ENCODE measurements around the gene TSKS.

The TSKS gene

DNA sequence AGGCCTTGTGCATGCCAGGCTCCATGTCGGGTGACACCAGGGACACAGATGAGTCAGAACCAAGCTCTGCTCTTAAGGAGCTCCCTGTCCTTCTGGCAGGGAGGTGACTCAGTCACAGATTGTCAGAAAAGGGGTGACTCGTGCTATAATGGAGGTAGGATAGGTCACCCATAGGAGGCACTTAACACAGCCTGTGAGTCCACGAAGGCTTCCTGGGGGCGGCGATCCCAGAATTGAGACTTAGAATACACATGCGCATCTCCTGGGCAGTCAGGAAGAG is 30.4 kb upstream of the TSKS start:
- DNase-seq: no peak

DNA sequence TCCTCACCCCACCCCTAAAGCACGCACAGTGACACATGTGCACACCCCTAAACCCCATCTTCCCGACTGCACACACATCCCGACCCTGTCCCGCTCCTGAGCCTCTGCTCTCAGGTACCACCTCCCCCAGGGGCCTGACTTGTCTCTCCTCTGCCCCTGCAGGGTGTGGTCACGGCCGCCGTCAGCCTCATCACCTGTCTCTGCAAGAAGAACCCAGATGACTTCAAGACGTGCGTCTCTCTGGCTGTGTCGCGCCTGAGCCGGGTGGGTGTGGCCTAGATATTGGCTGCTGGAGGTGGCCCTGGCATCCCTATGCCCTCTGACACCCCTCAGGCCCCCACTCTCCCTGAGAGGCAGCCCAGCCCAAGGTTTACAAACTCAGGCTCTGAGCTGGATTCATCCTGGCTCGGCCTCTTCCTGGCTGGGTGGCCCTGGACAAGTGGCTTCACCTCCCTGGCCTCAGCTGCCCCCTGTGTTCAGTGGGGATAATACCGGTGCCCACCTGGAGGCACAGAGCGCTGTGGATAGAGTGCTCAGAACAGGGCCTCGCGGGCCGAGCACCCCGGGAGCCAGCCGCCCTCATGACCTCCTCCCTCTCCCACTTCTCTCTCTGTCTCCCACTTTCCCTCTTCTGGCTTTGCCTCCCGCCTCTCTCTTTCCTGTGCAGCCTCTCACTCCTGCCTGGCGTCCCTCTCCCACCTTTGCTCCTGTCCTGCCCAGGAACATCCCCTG is 29.9 kb upstream of the TSKS start:
- DNase-seq: no peak

DNA sequence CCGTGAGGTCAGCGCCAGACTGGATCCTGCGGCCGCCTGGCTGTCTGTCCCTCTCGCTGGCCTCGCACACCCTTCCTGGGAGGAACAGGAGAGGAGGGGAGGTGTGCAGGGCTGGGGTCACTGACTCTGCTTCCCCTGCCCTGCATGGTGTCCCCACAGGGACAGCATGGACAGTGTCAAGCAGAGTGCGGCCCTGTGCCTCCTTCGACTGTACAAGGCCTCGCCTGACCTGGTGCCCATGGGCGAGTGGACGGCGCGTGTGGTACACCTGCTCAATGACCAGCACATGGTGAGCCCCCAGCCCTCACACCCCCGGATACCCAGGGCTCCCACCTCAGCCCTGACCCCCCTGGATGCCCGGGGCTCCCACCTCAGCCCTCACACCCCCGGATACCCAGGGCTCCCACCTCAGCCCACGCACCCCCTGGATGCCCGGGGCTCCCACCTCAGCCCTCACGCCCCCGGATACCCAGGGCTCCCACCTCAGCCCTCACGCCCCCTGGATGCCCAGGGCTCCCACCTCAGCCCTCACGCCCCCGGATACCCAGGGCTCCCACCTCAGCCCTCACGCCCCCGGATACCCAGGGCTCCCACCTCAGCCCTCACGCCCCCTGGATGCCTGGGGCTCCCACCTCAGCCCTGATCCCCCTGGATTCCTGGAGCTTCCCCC is 28.8 kb upstream of the TSKS start:
- no peak for DNase-seq

DNA sequence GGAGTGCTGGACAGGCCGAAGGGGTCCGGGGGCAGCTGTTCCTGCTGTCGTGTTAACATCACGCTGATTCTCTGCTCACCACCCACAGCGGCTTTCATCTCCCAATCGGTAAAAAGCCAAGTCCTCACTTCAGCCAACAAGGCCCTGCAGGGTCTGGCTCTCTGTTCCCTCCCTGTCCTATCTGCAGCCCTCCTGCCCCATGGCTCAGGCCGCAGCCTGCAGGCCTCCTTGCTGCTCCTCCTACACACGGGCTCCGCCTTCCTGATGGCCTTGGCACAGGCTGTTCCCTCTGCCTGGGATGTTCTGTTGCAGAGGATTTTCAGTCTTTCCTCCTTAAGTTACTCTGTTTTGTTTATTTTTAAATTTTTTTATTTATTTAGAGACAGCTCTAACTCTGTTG is 27.8 kb upstream of the TSKS start:
- DNase-seq: no peak

DNA sequence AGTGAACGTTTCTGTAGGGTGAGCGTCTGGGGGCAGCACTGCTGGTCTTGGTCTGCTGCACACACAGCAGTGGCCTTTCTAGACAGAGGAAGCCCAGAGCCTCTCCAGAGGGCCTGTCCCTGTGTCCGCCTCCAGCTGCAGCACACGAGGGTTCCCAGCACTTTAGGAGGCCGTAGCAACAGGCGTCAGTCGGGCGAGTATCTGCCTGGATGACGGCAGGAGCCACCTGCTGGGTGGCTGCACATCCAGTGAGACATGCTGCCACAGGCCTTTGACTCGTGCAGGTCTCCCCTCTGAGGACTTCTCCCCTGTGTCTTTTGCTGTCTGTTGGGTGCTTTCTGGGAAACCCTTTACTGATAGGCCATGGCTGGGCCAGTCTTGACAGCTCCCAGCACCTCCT is 25.8 kb upstream of the TSKS start:
- no peak for DNase-seq

DNA sequence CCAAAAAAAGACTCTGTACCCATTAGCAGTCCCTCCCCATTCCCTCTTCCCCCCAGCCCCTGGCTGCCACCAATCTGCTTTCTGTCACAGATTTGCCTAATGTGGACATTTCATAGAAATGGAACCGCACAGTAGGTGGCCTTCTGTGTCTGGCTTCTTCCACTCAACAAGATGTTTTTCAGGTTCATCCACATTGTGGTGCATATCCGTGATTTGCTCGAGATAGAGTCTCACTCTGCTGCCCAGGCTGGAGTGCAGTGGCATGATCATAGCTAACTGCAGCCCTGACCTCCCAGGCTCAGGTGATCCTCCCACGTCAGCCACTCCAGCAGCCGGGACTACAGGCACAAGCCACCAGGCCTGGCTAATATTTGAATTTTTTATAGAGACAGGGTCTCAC is 24.6 kb upstream of the TSKS start:
- no peak for DNase-seq

DNA sequence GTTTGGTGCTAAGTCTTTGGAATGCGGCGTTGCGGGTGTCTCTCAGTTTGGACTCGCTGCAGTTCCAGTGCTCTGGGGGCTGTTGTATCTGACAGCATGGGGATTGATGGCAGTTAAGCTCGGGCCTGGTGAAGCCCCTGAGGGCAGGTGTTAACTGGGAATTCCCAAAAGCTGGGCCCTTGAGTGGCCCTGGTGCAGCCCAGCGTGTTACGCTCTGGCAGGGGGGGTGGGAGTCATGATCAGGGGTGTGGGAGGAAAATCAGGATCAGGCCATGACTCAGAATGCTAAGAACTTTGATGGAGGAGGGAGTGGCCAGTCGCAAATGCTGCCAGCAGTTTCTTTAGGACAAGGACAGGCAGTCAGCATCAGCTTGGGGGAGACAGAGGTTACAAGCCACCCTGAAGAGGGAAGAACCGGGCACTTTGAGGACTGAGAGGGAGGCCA is 23.3 kb upstream of the TSKS start:
- no peak for DNase-seq

DNA sequence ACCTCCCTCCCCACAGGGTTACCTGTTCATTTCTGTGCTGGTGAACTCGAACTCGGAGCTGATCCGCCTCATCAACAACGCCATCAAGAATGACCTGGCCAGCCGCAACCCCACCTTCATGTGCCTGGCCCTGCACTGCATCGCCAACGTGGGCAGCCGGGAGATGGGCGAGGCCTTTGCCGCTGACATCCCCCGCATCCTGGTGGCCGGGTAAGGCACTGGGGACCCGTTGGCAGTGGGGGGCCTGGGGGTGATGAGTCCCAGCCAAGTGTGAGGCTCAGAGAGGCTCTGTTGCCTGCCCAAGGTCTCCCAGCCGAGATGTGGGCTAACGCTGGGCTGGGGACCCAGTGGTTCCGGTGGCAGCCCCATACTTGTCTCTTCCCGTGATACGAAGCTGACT is 19.4 kb upstream of the TSKS start:
- no peak for DNase-seq

DNA sequence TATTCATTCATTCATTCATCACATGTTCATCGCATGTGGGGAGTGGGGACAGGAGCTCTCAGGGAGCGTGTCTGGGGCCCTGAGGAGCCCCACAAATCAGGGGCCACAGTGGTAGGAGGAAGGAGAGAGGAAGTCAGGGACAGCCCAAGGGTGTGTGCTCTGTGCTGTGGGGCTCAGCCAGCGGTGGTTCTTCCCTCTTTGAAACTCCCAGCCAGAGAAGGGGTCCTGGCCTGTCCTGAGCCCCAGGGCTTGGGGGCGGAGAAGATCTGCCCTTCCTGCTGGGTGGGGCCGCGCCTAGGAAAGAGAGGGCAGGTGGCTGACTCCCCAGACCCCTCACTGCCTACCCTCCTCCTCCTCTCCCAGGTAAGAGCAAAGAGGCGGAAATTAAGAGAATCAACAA is 18.3 kb upstream of the TSKS start:
- DNase-seq: peak; percentile 11

DNA sequence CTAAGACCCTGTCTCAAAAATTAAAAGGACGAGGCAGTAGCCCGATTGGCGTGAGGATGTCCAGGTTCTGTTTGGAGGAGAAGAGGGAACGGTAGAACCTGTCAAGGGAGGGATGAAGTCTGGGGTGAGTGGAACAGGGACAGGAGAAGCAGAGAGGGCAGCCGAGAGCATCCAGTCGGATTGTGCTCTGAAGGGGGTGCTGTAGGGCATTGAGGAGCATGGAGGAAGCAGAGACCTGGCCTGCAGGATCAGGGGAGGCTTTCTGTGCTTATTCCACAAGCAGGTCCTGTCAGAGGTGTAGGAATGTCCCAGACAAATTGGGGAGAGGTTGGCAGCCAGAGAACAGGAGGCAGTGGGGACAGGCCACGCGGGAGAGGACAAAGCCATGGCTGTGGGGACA is 17.8 kb upstream of the TSKS start:
- DNase-seq: no peak

DNA sequence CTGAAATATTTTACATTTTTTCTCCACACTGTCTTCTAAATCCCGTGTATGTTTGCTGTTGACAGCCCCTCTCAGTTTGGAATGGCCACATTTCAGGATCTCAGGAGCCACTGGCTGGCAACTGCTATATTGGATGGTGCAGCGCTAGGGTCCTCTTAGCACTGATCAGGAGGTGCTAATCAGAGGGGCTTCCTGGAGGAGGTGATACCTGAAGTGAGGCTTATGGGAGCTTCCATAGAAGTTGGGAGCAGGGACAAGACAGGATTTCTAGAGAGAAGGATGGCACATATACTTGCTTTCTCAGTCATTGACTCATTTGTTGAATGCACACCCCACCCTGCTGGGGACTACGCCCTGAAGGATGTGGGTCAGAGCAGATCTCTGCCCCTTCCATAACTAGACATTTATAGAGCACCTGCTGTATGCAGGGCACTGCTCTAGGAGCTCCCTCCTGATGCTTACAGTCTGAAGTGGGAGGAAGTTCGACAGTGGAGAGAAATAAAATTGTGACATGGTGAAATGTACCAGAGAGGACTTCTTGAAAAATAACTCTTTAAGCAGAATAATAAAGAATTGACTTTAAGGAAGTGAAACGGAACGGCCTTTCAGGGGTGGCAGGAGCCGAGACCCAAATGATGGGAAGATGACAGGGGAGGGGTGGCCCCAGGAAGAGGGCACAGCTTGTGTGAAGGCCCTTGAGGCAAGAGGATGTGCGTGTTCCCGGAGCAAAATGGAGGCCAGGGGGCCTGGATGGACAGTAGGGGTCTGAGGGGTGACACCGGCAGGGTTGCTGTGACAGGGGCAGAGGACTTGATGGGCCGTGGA is 16.8 kb upstream of the TSKS start:
- DNase-seq: no peak

DNA sequence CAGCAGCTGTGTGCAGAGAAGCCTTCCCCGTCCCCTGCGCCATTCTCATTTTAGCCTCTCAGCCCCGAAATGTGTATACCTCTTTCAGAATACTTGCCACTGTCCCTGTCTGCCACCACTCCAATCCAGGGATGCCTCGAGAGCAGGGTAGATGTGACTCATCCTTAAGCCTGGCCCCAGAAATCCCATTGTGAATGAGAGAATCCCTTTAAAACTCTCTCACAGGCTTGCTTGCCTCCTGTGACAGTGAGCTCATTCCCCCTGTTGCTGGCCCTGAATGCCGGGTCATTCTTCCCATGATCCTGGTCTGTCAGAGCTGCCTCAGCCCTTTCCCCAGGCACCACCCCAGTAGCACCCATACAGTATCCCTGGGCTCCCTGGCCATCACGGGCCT is 13.3 kb upstream of the TSKS start:
- no peak for DNase-seq

DNA sequence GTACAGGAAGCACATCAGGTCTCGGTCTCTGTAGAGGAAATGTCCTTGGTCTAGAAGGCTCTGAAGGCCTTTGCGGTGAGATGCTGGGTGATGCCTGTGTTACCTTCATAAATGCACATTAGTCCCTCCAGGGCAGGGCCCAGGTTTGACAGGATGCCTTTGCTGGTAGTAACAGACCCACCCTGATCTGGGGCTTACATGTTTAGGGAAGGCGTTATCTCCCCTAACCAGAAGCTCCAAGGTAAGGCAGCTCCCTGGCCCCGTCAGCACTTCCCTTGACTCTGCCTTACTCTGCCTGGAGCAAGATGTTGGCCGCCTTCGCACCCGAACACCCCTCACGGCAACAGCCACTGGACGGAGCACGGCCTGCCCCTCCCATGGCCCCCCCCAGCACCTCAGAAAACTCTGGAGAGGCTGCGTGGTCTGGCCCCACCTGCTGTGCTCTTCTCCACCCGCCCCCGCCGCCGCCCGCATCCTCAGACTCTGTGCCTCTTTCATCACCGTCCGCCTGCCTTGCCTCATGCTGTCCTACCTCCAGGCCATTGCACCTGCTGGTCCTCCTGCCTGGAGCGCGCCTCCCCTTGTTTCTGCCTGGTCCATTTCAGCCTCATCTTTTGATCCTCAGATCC is 12.8 kb upstream of the TSKS start:
- DNase-seq: no peak

DNA sequence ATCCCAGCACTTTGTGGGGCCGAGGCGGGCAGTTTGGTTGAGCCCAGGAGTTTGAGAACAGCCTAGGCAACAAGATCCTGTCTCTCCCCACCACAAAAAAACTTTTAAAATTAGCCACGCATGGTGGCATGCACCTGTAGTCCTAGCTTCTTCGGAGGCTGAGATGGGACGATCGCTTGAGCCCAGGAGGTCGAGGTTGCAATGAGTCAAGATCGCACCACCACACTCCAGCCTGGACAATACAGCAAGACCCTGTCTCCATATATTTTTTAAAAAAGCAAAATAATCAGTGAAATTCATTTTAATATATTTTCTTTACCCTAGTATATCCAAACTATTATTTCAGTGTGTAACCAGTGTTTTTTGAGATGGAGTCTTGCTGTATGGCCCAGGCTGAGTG is 11.9 kb upstream of the TSKS start:
- DNase-seq: no peak

DNA sequence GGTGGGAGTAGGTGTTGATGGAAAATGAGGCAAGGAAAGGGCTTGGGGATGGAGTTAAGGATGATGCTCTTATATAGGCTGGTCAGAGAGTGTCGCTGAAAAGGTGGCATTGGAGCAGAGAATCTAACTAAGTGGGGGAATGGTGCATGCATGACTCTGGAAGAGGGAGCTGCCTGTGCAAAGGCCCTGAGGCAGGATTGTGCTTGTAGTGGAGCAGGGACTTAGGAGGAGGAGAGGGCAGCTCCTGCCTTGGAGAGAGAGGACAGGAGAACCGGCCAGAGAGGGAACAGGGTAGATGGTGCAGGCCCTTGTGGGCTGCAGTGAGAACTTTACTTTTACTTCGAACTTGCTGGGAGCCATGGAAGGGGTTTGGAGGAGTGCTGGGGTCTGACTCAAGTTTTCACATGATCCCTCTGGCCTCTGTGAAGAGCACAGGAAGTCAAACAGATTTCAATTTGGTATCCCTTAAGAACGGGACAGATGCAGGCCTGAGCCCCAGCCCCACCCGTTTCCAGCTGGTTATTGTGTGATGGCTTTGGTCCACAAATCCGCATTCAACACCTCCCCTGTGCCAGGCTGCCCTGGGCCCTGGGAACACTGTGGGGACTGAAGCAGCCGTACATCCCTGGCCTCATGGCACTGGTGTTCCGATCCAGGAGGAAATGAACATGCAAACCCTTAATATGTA is 10.7 kb upstream of the TSKS start:
- no peak for DNase-seq

DNA sequence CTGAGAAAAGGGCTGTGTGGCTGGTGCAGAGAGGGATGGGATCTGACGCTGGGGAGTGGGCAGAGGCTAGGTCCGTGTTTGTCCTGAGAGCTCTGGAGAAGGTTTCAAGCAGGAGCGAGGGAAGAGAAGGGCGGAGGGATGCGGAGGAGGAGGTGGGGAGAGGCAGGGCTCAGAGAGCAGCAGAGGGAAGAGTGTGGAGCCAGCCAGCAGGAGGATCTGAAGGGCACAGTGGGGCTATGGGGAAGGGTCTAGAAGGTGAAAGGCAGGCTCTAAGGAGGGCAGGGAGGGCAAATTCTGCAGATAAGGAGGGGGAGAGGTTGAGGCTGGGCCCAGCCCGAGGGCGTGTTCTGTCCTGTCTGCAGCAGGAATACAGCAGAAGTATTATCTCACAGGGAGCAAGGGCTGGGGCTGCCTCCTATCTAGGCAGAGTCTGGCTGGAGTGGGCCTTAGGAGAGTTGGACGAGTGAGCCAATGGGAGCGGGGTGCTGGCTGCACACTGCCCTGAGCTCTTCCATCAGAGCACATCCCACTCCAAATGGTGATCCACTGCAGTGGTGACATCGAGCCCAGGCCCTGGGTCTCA is 9.8 kb upstream of the TSKS start:
- DNase-seq: no peak

DNA sequence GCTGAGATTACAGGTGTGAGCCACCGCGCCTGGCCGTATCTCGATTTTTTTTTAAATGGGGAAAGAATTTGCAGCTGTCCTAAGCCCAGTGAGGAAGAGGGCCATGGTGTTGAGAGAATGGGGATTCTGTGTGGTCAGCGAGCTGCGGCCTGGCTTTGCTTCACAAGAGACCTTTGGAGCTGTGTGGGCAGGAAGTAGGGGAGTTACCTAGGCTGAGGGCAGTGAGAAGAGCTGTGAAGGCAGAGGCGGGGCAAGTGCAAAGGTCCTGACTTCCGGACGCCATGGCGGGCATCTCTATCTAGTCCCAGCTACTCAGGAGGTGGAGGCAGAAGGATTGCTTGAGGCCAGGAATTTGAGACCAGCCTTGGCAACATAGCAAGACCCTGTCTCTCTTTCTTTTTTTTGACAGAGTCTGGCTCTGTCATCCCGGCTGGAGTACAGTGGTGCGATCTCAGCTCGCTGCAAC is 8.6 kb upstream of the TSKS start:
- DNase-seq: no peak

DNA sequence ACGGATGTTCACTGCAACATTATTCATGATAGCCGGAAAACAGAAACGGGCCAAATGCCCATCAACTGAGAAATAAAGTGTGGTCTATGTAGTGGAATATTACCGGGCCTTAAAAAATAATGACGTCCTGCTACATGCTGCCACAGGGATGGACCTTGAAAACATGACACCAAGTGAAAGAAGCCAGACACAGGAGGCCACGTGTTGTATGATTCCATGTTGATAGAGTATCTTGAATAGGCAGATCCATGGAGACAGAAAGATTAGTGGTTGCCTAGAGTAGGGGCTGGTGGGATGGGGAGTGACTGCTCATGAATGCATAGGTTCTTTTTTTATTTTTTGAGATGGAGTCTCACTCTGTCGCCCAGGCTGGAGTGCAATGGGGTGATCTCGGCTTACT is 7.4 kb upstream of the TSKS start:
- no peak for DNase-seq

DNA sequence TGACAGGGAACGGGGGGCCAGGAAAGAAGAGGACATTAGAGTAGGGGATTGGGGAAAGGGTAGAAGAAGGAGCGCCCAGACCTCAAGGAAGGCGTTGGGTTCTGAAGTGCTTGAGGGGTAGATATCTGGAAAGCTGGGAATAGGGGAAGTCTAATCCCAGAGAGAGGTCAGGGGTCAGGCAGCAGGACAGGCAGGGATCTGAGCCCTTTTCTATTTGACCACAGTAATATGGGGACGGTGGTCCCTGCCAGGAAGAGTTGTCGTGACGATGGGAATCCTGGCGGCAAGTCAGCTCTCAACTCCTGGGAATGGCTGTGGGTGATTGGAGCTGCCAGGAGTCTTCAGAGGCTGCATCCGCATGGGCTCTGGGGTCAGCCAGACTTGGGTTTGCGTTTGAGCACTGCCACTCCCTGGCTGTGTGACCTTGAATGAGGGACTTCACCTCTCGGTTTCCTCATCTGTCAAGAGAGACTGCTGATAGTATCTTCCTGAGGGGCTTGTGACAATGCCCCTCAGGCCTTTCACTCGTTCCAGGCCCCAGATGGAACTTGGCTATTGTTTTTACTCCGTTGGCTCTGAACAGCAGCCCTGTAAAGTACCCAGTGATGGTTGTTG is 5.0 kb upstream of the TSKS start:
- no peak for DNase-seq

DNA sequence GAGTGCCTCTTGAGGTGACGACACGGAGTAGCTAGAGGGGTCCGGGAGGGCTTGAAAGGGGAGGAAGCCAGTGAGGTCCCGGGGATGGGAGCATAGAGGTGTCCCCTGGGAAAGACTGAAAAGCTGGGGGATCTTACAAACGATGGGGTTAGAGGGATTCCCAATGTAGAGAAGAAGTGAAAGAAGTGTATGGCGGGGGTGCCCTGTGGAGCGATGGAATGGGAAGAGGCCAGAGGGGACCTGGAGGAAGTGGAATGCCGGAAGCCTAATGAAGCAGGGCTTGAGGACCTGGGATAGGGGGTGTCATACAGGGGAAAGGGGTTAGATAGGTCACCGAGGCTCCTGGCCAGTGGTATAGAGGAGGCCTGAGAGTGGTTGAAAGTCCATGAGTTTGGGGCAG is 4.3 kb upstream of the TSKS start:
- DNase-seq: no peak

DNA sequence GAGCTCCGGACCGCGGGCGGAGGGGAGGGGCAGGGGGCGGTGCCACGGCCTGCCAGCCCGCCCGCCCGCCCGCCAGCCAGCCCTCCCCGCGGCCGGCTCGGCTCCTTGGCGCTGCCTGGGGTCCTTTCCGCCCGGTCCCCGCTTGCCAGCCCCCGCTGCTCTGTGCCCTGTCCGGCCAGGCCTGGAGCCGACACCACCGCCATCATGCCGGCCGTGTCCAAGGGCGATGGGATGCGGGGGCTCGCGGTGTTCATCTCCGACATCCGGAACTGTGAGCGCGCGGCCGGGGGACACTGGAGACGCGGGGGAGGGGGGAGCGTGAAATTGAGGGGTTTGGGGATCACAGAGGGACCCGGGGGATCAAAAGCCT is 3.8 kb upstream of the TSKS start, which contains the start of gene AP2A1:
Gene AP2A1 (plus strand): TSS at position 72 of the 370 bp plus-strand sequence. CDS start 133 bp downstream, at position 205.
- DNase-seq: no peak
